Kidney (tissue), 14 donors: ENCODE data around the gene ADGRE2. TPM values are rescaled to one million over a fixed set of nuclear protein-coding genes. Genes with fewer than 3 reads are reported as not detected.
"Not testable (repeated sequence)": the region's sequence is repeated elsewhere in the genome, so short reads cannot be mapped to it uniquely, and the experiment has no call there.

ENCODE experiments used
- DNase-seq, 5 donors: peaks; one replicate each; pipeline ENCODE4 v3.0.0-alpha.2; 2013 to 2020
- FAIRE-seq: peaks from 2 replicates; lab custom pipeline; 2012; peaks lifted over from hg19 to GRCh38; lab: Jason Lieb, UNC
- H3K27ac ChIP-seq, 2 donors: one replicate each; pipeline ENCODE4 v1.7.0; 2013; ENCODE audit warnings: low read depth in 2 of 2, low read length in 2 of 2, inconsistent platforms in 1 of 2
- H3K27me3 ChIP-seq: one replicate; pipeline ENCODE4 v1.7.1; 2013; ENCODE audit warnings: low read length, inconsistent platforms; ENCODE audit not compliant: control insufficient read depth, insufficient read depth
- H3K36me3 ChIP-seq, 3 donors: one replicate each; pipeline versions ENCODE4 v1.7.0 to v1.7.1; 2013; ENCODE audit warnings: low read length in 3 of 3, control low read depth in 1 of 3, inconsistent platforms in 1 of 3; ENCODE audit not compliant: insufficient read depth in 3 of 3, control insufficient read depth in 2 of 3
- H3K4me1 ChIP-seq, 3 donors: one replicate each; pipeline versions ENCODE4 v1.7.0 to v1.7.1; 2013; ENCODE audit warnings: low read length in 3 of 3, inconsistent platforms in 1 of 3, low read depth in 1 of 3; ENCODE audit not compliant: control insufficient read depth in 2 of 3, insufficient read depth in 2 of 3
- H3K4me3 ChIP-seq, 3 donors: one replicate each; pipeline versions ENCODE4 v1.7.0 to v1.8.1; 2013; ENCODE audit warnings: low read length in 3 of 3, control low read depth in 1 of 3, inconsistent platforms in 1 of 3
- H3K9ac ChIP-seq, 3 donors: one replicate each; pipeline versions ENCODE4 v1.7.0 to v1.7.1; 2013; ENCODE audit warnings: low read length in 3 of 3, control low read depth in 1 of 3, inconsistent platforms in 1 of 3
- H3K9me3 ChIP-seq, 3 donors: one replicate each; pipeline versions ENCODE4 v1.7.0 to v1.7.1; 2013; ENCODE audit warnings: low read length in 3 of 3, control low read depth in 1 of 3, inconsistent platforms in 1 of 3; ENCODE audit not compliant: control insufficient read depth in 2 of 3, insufficient read depth in 1 of 3
- CTCF ChIP-seq: IDR thresholded peaks from 3 replicates; pipeline ENCODE4 v1.5.1; 2012; ENCODE audit warnings: mild to moderate bottlenecking, moderate library complexity, borderline replicate concordance; ENCODE audit not compliant: insufficient read depth; ENCODE audit errors: extremely low read depth
- intact Hi-C: fragments of 100-400 bp; cut with DNase I; formaldehyde crosslinking; loops from one replicate; pipeline ENCODE4 v1.11.1; 2022
- polyA plus RNA-seq: library from polyadenylated mRNA; stranded (reverse); fragments of 350-450 nt; fragmentation: Illumina TruSeq; extraction: RNeasy Lipid Tissue Mini Kit (QIAGEN cat#74804); gene quantifications from one replicate; pipeline ENCODE4 v1.2.3, GENCODE V29; 2014; ENCODE audit warnings: low read depth, low replicate concordance; ENCODE audit not compliant: insufficient read depth
- total RNA-seq: library from RNA; stranded (reverse); fragmentation: NEBNext Ultra II Directional; extraction: Animal tissue kit (Norgen Biotek cat#: 25700); gene quantifications from one replicate; pipeline ENCODE4 v1.2.1, GENCODE V29; 2021
- donor health status: control.
- donor health status: control.
- donor health status: control.
- donor health status: control.
- donor health status: control.
- donor health status: DM: yes; HTN: yes; CAD: no.
- donor health status: Normal renal cell carcinoma (clear cell type).

The ADGRE2 gene
- total and polyA plus RNA-seq, 2 donors from 2014 or later = 0.15 to 10.4 TPM

- Histone ChIP-seq H3K9ac (no peak overlapping the region), H3K27ac (no peak overlapping the region), H3K27me3 (no peaks in the 10 kb centered on the region), H3K4me1 (no peaks in the 10 kb centered on the region), H3K9me3 (no peaks in the 10 kb centered on the region), H3K36me3 (no peaks in the 10 kb centered on the region), H3K4me3 (no peak overlapping the region)
- no peak for TF ChIP-seq CTCF
- DNase-seq (no peak), FAIRE-seq (no peak)
- intact Hi-C loops = no loop called here
These were observed 8.2 kb downstream of the ADGRE2 start for GRCh38 chr19:14770136-14770535.

- no peak for TF ChIP-seq CTCF
These were observed 9.2 kb downstream of the ADGRE2 start for GRCh38 chr19:14769201-14769600.

GRCh38 chr19:14768001-14768400 lies 10.4 kb downstream of the ADGRE2 start:
- FAIRE-seq (no peak), DNase-seq (peak in 1 of 5 donors; percentile 55)
- H3K4me1 ChIP-seq = no peaks in the 10 kb centered on the region
- H3K9me3 ChIP-seq = no peaks in the 10 kb centered on the region
- no peaks in the 10 kb centered on the region for H3K36me3 ChIP-seq
- intact Hi-C loops = no loop called here
- no peak overlapping the region for H3K4me3 ChIP-seq
- H3K27me3 ChIP-seq = no peaks in the 10 kb centered on the region
- H3K9ac ChIP-seq = no peak overlapping the region
- no peak for TF ChIP-seq CTCF
- no peak overlapping the region for H3K27ac ChIP-seq

More at GRCh38 chr19:14769201-14769600, 9.2 kb downstream of the ADGRE2 start:
- FAIRE-seq (no peak), DNase-seq (peak in 1 of 5 donors; percentile 31)
- Histone ChIP-seq H3K36me3 (no peaks in the 10 kb centered on the region), H3K4me3 (no peak overlapping the region), H3K4me1 (no peaks in the 10 kb centered on the region), H3K27ac (no peak overlapping the region), H3K9ac (no peak overlapping the region), H3K27me3 (no peaks in the 10 kb centered on the region), H3K9me3 (no peaks in the 10 kb centered on the region)
- intact Hi-C loops = no loop called here

GRCh38 chr19:14767466-14767971 lies 10.8 kb downstream of the ADGRE2 start:
- H3K27ac ChIP-seq = no peak overlapping the region
- H3K36me3 ChIP-seq = no peaks in the 10 kb centered on the region
- no peak overlapping the region for H3K4me3 ChIP-seq
- no peaks in the 10 kb centered on the region for H3K9me3 ChIP-seq
- FAIRE-seq (no peak), DNase-seq (peak in 1 of 5 donors; percentile 37)
- no peak overlapping the region for H3K9ac ChIP-seq
- no peaks in the 10 kb centered on the region for H3K4me1 ChIP-seq
- TF ChIP-seq CTCF = no peak
- H3K27me3 ChIP-seq = no peaks in the 10 kb centered on the region
- intact Hi-C loops = no loop called here

GRCh38 chr19:14765841-14766240 lies 12.5 kb downstream of the ADGRE2 start:
- intact Hi-C loops, H3K4me1 ChIP-seq, H3K9me3 ChIP-seq, FAIRE-seq, H3K27ac ChIP-seq, H3K36me3 ChIP-seq, H3K4me3 ChIP-seq, H3K27me3 ChIP-seq, H3K9ac ChIP-seq: not testable (repeated sequence)
- DNase-seq = peak in 1 of 5 donors; percentile 20
